HepG2 (cell line): ENCODE results near the gene RIPOR3. TPM values are rescaled to one million over a fixed set of nuclear protein-coding genes. Genes with fewer than 3 reads are reported as not detected.

Source experiments
- CREB1 ChIP-seq, 2 experiments: fragments of 450-650 bp in 1 of 2; IDR thresholded peaks; 2 replicates each; pipeline ENCODE4 v1.6.1; 2016 to 2017; ENCODE audit warnings: control low read depth in 1 of 2, mild to moderate bottlenecking in 1 of 2, missing compliant biosample characterization in 1 of 2, missing genetic modification characterization in 1 of 2
- JUND ChIP-seq: sonication (generic); formaldehyde crosslinking; IDR thresholded peaks from 2 replicates; pipeline ENCODE4 v1.8.0; 2022; ENCODE audit warnings: mild to moderate bottlenecking, missing genetic modification reagents
- KLF16 ChIP-seq, 2 experiments: sonication (generic) in 1 of 2; formaldehyde crosslinking in 1 of 2; IDR thresholded peaks; 2 replicates each; pipeline versions ENCODE4 v1.6.1 to v1.8.0; 2016 to 2023; ENCODE audit warnings: missing genetic modification reagents in 2 of 2, missing compliant biosample characterization in 1 of 2
- PCBP2 ChIP-seq: fragments of 200-400 bp; formaldehyde crosslinking; optimal IDR thresholded peaks from 2 replicates; pipeline ENCODE3; 2018; ENCODE audit warnings: low read length, low read depth; ENCODE audit not compliant: poor library complexity, severe bottlenecking
- PHF8 ChIP-seq: sonication (generic); formaldehyde crosslinking; IDR thresholded peaks from 2 replicates; pipeline ENCODE4 v1.5.0; 2020; ENCODE audit warnings: missing genetic modification reagents
- POLR2AphosphoS5 ChIP-seq: IDR thresholded peaks from 2 replicates; pipeline ENCODE4 v1.6.1; 2012; ENCODE audit warnings: low read depth, low read length
- TGIF2 ChIP-seq: IDR thresholded peaks from 2 replicates; pipeline ENCODE4 v1.6.1; 2016; ENCODE audit warnings: control low read depth, missing compliant biosample characterization
- ZNF264 ChIP-seq: sonication (generic); formaldehyde crosslinking; IDR thresholded peaks from 2 replicates; pipeline ENCODE4 v1.4.0; 2020; ENCODE audit warnings: missing genetic modification reagents
- ZNF335 ChIP-seq: sonication (generic); formaldehyde crosslinking; IDR thresholded peaks from 2 replicates; pipeline ENCODE4 v1.4.0; 2020; ENCODE audit warnings: missing genetic modification reagents
- ZNF33A ChIP-seq: sonication (generic); formaldehyde crosslinking; IDR thresholded peaks from 2 replicates; pipeline ENCODE4 v1.5.1; 2020; ENCODE audit warnings: missing genetic modification reagents, mild to moderate bottlenecking, moderate library complexity, borderline replicate concordance
- polyA plus RNA-seq, 8 experiments: library from polyadenylated mRNA; depleted of rRNA in 3 of 8; stranded (reverse) in 7 of 8; unstranded in 1 of 8; fragments of >200 nt; fragmentation: Illumina TruSeq in 4 of 8; extraction: Trizol in 4 of 8; gene quantifications; 2 replicates each; pipeline versions ENCODE4 v1.2.1 to v1.2.3, GENCODE V29; 2011 to 2016; ENCODE audit warnings: low read depth in 4 of 8, missing spikeins in 1 of 8, mixed read lengths in 1 of 8; ENCODE audit not compliant: insufficient read depth in 1 of 8
- total RNA-seq, 5 experiments: library from RNA; depleted of rRNA; stranded (reverse); fragments of >200 nt; fragmentation: Illumina TruSeq; extraction: Trizol; gene quantifications; 2 replicates each; pipeline ENCODE4 v1.2.3, GENCODE V29; 2016; ENCODE audit warnings: low read depth in 1 of 5
- TF ChIP-seq, protein P1 (sequence below): sonication (generic); formaldehyde crosslinking; IDR thresholded peaks from 2 replicates; pipeline ENCODE4 v1.4.0; 2020; ENCODE audit warnings: missing genetic modification reagents
- TF ChIP-seq, protein P2 (sequence below): sonication (generic); formaldehyde crosslinking; IDR thresholded peaks from 2 replicates; pipeline ENCODE4 v1.5.0; 2020; ENCODE audit warnings: missing genetic modification reagents
- TF ChIP-seq, protein P3 (sequence below): sonication (generic); formaldehyde crosslinking; IDR thresholded peaks from 2 replicates; pipeline ENCODE4 v1.4.0; 2020; ENCODE audit warnings: low read depth, mild to moderate bottlenecking, missing genetic modification reagents

The RIPOR3 gene
- total and polyA plus RNA-seq, 2 of the 13 experiments (the other 11 are each of a cell fraction or from before 2014, with no cell fraction given) = 0.18 TPM; not detected in 1

DNA sequence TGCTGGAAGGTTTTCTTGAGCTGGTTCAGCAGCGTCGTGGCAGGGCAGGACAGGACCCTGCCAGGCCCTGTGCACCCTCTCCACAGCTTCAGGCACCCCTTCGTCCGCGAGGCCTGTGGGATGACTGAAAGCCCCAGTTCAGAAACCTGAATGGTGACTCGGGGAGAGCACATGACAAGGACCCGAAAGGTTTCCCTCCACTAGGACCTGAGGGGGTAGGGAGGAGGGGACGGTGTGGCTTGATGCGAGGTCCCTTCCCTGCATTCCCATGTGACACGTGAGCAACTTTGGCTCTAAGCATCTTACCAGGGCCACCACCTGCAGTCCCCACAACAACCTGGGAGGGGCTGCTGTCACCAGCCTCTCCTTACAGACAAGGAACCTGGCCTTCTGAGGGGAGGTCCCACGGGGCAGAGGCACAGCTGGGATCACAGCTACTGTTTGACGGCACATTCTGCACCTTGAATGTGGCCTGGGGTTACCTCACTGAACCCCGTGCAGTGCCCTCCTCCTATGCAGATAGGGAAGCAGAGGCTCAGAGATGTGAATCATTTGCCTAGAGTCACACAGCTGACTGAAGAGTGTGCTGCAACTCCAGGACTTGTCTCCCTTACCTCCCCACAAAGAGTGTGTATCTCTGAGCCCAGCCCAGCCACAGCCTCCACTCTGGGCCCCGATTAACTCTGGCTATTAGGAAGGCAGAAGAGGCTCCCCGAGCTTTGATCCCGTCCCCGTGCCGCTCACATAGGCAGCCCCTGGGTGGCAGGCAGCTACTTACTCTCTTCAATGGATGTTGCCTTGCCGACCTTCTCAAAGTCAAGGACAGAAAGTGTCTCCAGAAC is 96.5 kb downstream of the RIPOR3 start (continued):
- TF ChIP-seq, protein P1, sequence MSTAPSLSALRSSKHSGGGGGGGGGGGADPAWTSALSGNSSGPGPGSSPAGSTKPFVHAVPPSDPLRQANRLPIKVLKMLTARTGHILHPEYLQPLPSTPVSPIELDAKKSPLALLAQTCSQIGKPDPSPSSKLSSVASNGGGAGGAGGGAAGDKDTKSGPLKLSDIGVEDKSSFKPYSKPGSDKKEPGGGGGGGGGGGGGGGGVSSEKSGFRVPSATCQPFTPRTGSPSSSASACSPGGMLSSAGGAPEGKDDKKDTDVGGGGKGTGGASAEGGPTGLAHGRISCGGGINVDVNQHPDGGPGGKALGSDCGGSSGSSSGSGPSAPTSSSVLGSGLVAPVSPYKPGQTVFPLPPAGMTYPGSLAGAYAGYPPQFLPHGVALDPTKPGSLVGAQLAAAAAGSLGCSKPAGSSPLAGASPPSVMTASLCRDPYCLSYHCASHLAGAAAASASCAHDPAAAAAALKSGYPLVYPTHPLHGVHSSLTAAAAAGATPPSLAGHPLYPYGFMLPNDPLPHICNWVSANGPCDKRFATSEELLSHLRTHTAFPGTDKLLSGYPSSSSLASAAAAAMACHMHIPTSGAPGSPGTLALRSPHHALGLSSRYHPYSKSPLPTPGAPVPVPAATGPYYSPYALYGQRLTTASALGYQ (CRISPR knock-in tag) = no peak
- TF ChIP-seq, protein P2, sequence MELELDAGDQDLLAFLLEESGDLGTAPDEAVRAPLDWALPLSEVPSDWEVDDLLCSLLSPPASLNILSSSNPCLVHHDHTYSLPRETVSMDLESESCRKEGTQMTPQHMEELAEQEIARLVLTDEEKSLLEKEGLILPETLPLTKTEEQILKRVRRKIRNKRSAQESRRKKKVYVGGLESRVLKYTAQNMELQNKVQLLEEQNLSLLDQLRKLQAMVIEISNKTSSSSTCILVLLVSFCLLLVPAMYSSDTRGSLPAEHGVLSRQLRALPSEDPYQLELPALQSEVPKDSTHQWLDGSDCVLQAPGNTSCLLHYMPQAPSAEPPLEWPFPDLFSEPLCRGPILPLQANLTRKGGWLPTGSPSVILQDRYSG (CRISPR knock-in tag) = no peak
- TF ChIP-seq ZNF264 (CRISPR knock-in tag) (no peak), ZNF33A (CRISPR knock-in tag) (no peak), CREB1 (IDR thresholded peaks at IDR 0.05) (no peak), CREB1 (CRISPR knock-in tag; IDR thresholded peaks at IDR 0.05) (no peak), PHF8 (no peak), TGIF2 (CRISPR knock-in tag) (no peak), JUND (no peak), PCBP2 (no peak), POLR2AphosphoS5 (no peak), KLF16 (CRISPR knock-in tag; IDR thresholded peaks at IDR 0.05) (no peak), ZNF335 (no peak)
- TF ChIP-seq, protein P3, sequence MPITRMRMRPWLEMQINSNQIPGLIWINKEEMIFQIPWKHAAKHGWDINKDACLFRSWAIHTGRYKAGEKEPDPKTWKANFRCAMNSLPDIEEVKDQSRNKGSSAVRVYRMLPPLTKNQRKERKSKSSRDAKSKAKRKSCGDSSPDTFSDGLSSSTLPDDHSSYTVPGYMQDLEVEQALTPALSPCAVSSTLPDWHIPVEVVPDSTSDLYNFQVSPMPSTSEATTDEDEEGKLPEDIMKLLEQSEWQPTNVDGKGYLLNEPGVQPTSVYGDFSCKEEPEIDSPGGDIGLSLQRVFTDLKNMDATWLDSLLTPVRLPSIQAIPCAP (CRISPR knock-in tag) = no peak
